DOHH2 (cell line): ENCODE data around the gene CALM3.

Experiments
- EZH2phosphoT487 ChIP-seq: fragments of 200-600 bp; sonication (generic); IDR thresholded peaks from 2 replicates; pipeline ENCODE4 v1.6.1; 2017; ENCODE audit warnings: borderline replicate concordance, mild to moderate bottlenecking, antibody characterized with exemption, low read length, moderate library complexity, mixed read lengths
- TF ChIP-seq, protein P1 (sequence below): fragments of 200-600 bp; sonication (generic); IDR thresholded peaks from one replicate; pipeline ENCODE4 v1.5.1; 2014; ENCODE audit warnings: antibody characterized with exemption, mild to moderate bottlenecking, low read depth, low read length; ENCODE audit not compliant: poor library complexity, severe bottlenecking

DNA sequence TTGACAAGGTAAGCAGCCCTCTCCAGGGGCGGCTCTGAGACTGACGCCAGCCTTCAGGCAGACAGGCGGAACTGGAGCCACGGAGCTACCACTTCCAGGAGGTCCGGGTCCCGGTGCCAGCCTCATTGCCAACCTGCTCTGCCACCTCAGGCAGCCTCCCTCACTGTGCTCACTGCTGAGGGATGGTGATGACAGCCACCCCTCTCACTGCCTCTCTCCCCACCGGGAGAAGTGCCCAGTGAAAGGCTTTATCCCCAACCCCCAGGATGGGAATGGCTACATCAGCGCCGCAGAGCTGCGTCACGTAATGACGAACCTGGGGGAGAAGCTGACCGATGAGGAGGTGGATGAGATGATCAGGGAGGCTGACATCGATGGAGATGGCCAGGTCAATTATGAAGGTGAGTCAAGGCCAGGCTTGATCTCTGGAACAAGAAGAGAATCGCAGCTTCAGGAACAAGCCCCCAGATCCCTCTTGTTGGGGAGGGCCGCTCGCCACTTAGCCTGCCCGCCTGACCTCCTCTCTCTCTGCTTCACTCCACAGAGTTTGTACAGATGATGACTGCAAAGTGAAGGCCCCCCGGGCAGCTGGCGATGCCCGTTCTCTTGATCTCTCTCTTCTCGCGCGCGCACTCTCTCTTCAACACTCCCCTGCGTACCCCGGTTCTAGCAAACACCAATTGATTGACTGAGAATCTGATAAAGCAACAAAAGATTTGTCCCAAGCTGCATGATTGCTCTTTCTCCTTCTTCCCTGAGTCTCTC is 7.6 kb downstream of the CALM3 start:
- TF ChIP-seq, protein P1, sequence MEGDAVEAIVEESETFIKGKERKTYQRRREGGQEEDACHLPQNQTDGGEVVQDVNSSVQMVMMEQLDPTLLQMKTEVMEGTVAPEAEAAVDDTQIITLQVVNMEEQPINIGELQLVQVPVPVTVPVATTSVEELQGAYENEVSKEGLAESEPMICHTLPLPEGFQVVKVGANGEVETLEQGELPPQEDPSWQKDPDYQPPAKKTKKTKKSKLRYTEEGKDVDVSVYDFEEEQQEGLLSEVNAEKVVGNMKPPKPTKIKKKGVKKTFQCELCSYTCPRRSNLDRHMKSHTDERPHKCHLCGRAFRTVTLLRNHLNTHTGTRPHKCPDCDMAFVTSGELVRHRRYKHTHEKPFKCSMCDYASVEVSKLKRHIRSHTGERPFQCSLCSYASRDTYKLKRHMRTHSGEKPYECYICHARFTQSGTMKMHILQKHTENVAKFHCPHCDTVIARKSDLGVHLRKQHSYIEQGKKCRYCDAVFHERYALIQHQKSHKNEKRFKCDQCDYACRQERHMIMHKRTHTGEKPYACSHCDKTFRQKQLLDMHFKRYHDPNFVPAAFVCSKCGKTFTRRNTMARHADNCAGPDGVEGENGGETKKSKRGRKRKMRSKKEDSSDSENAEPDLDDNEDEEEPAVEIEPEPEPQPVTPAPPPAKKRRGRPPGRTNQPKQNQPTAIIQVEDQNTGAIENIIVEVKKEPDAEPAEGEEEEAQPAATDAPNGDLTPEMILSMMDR = no peak
- TF ChIP-seq EZH2phosphoT487 = no peak
